DOHH2 (cell line): ENCODE measurements around the gene GFAP.

Source experiments
- H3F3A ChIP-seq: fragments of 200-600 bp; sonication (generic), shearing (Covaris generic); 2 replicates; pipeline ENCODE4 v1.6.0; 2016; ENCODE audit warnings: antibody characterized with exemption, mild to moderate bottlenecking; ENCODE audit not compliant: control insufficient read depth, insufficient read depth
- H3K27ac ChIP-seq: fragments of 200-600 bp; sonication (generic); 2 replicates; pipeline ENCODE4 v1.5.1; 2014; ENCODE audit warnings: low read depth, mild to moderate bottlenecking, low read length, moderate library complexity
- H3K27me3 ChIP-seq: fragments of 200-600 bp; sonication (generic); 2 replicates; pipeline ENCODE4 v1.6.1; 2014; ENCODE audit warnings: mild to moderate bottlenecking, low read length, mixed read lengths; ENCODE audit not compliant: control insufficient read depth
- H3K36me3 ChIP-seq: fragments of 200-600 bp; sonication (generic); 2 replicates; pipeline ENCODE4 v1.6.1; 2014; ENCODE audit warnings: mild to moderate bottlenecking, low read length, moderate library complexity, mixed read lengths; ENCODE audit not compliant: control insufficient read depth
- H3K4me1 ChIP-seq: fragments of 200-600 bp; sonication (generic); 2 replicates; pipeline ENCODE4 v1.6.1; 2014; ENCODE audit warnings: mild to moderate bottlenecking, low read length, mixed read lengths; ENCODE audit not compliant: control insufficient read depth
- H3K4me2 ChIP-seq: fragments of 200-600 bp; sonication (generic); 2 replicates; pipeline ENCODE4 v1.6.0; 2014; ENCODE audit warnings: mild to moderate bottlenecking, low read length, moderate library complexity
- H3K4me3 ChIP-seq: fragments of 200-600 bp; sonication (generic); 2 replicates; pipeline ENCODE4 v1.5.1; 2014; ENCODE audit warnings: mild to moderate bottlenecking, low read length, mixed read lengths
- H3K79me2 ChIP-seq: fragments of 200-600 bp; sonication (generic); 2 replicates; pipeline ENCODE4 v1.6.1; 2014; ENCODE audit warnings: mild to moderate bottlenecking, low read length, mixed read lengths; ENCODE audit not compliant: control insufficient read depth
- H3K9me2 ChIP-seq: fragments of 200-600 bp; sonication (generic); replicated peaks from 2 replicates; pipeline ENCODE4 v1.6.1; 2014; ENCODE audit warnings: mild to moderate bottlenecking, low read length, mixed read lengths; ENCODE audit not compliant: control insufficient read depth
- H3K9me3 ChIP-seq: fragments of 200-600 bp; sonication (generic); 2 replicates; pipeline ENCODE4 v1.6.1; 2014; ENCODE audit warnings: antibody characterized with exemption, low read length, mixed read lengths; ENCODE audit not compliant: control insufficient read depth, insufficient read depth
- H4K20me1 ChIP-seq: fragments of 200-600 bp; sonication (generic); 2 replicates; pipeline ENCODE4 v1.6.0; 2014; ENCODE audit warnings: low read depth, mild to moderate bottlenecking, antibody characterized with exemption, low read length, moderate library complexity; ENCODE audit not compliant: control insufficient read depth, insufficient read depth
- CTCF ChIP-seq: fragments of 200-600 bp; sonication (generic); IDR thresholded peaks from one replicate; pipeline ENCODE4 v1.5.1; 2014; ENCODE audit warnings: antibody characterized with exemption, mild to moderate bottlenecking, low read depth, low read length; ENCODE audit not compliant: poor library complexity, severe bottlenecking
- EZH2phosphoT487 ChIP-seq: fragments of 200-600 bp; sonication (generic); IDR thresholded peaks from 2 replicates; pipeline ENCODE4 v1.6.1; 2017; ENCODE audit warnings: borderline replicate concordance, mild to moderate bottlenecking, antibody characterized with exemption, low read length, moderate library complexity, mixed read lengths

GFAP gene

GRCh38 chr17:44942456-44942855, 27.2 kb upstream of the GFAP start:
- Histone ChIP-seq H3K36me3 (peaks cover 78% of the 10 kb centered on the region), H3K27ac (no peak overlapping the region), H4K20me1 (no peaks in the 10 kb centered on the region), H3K27me3 (no peaks in the 10 kb centered on the region), H3K4me3 (no peak overlapping the region), H3F3A (peaks cover 4% of the 10 kb centered on the region; the same call in 1 of the 2 replicates), H3K9me3 (no peaks in the 10 kb centered on the region), H3K79me2 (peaks cover 100% of the 10 kb centered on the region), H3K9me2 (no peaks in the 10 kb centered on the region), H3K4me1 (peaks cover 20% of the 10 kb centered on the region), H3K4me2 (no peak overlapping the region)
- TF ChIP-seq EZH2phosphoT487 (no peak), CTCF (no peak)

- Histone ChIP-seq H3K9me3 (no peaks in the 10 kb centered on the region), H3K9me2 (no peaks in the 10 kb centered on the region), H3K27me3 (no peaks in the 10 kb centered on the region), H3K4me2 (no peak overlapping the region), H3K36me3 (peaks cover 78% of the 10 kb centered on the region), H3K4me1 (peaks cover 20% of the 10 kb centered on the region), H3K27ac (no peak overlapping the region), H3K4me3 (no peak overlapping the region), H4K20me1 (no peaks in the 10 kb centered on the region), H3F3A (peaks cover 7% of the 10 kb centered on the region; the same call in 1 of the 2 replicates), H3K79me2 (peaks cover 100% of the 10 kb centered on the region)
- no peak for TF ChIP-seq CTCF
- TF ChIP-seq EZH2phosphoT487 = no peak
Observed at GRCh38 chr17:44941712-44942331, 26.5 kb upstream of the GFAP start.

- Histone ChIP-seq H4K20me1 (no peaks in the 10 kb centered on the region), H3K4me3 (no peak overlapping the region), H3K9me3 (no peaks in the 10 kb centered on the region), H3K79me2 (peaks cover 95% of the 10 kb centered on the region), H3K4me2 (no peak overlapping the region), H3K27ac (no peak overlapping the region), H3K36me3 (peaks cover 77% of the 10 kb centered on the region), H3F3A (peaks cover 7% of the 10 kb centered on the region; the same call in 1 of the 2 replicates), H3K27me3 (no peaks in the 10 kb centered on the region), H3K9me2 (no peaks in the 10 kb centered on the region), H3K4me1 (peaks cover 19% of the 10 kb centered on the region)
- TF ChIP-seq EZH2phosphoT487 (no peak), CTCF (no peak)
Observed at GRCh38 chr17:44940768-44941167, 25.5 kb upstream of the GFAP start.
